HUES64 (cell line): Measurements from ENCODE around the gene NBPF8. TPM values are rescaled to one million over a fixed set of nuclear protein-coding genes. Genes with fewer than 3 reads are reported as not detected.
"Not testable (repeated sequence)": the region's sequence is repeated elsewhere in the genome, so short reads cannot be mapped to it uniquely, and the experiment has no call there.

ENCODE experiments used
- H3K27ac ChIP-seq: 2 replicates; pipeline ENCODE4 v1.7.0; 2013; ENCODE audit warnings: low read depth, low read length, inconsistent platforms
- H3K27me3 ChIP-seq: 2 replicates; pipeline ENCODE4 v1.6.1; 2013; ENCODE audit warnings: mild to moderate bottlenecking, low read length; ENCODE audit not compliant: insufficient read depth
- H3K36me3 ChIP-seq: 2 replicates; pipeline ENCODE4 v1.6.1; 2013; ENCODE audit warnings: mild to moderate bottlenecking, low read length; ENCODE audit not compliant: insufficient read depth
- H3K4me1 ChIP-seq: 2 replicates; pipeline ENCODE4 v1.6.1; 2013; ENCODE audit warnings: mild to moderate bottlenecking, low read length, moderate library complexity; ENCODE audit not compliant: insufficient read depth
- H3K4me3 ChIP-seq: 2 replicates; pipeline ENCODE4 v1.5.1; 2013; ENCODE audit warnings: mild to moderate bottlenecking, low read length, moderate library complexity
- H3K9ac ChIP-seq: 2 replicates; pipeline ENCODE4 v1.6.1; 2013; ENCODE audit warnings: mild to moderate bottlenecking, low read depth, low read length
- H3K9me3 ChIP-seq: 2 replicates; pipeline ENCODE4 v1.6.1; 2013; ENCODE audit warnings: low read depth, low read length; ENCODE audit not compliant: insufficient read depth
- WGBS: fragments of 150-250, 120-280 bp; methylation state at CpG from one replicate; pipeline ENCODE4 v1.1.7; 2013; ENCODE audit warnings: missing lambda C conversion rate; 5-methylcytosine and 5-hydroxymethylcytosine counted together
- polyA plus RNA-seq, 2 experiments: library from polyadenylated mRNA; stranded (reverse); fragments of 50-300 nt; gene quantifications; one replicate each; pipeline ENCODE4 v1.2.3, GENCODE V29; 2013

The NBPF8 gene, protein sequence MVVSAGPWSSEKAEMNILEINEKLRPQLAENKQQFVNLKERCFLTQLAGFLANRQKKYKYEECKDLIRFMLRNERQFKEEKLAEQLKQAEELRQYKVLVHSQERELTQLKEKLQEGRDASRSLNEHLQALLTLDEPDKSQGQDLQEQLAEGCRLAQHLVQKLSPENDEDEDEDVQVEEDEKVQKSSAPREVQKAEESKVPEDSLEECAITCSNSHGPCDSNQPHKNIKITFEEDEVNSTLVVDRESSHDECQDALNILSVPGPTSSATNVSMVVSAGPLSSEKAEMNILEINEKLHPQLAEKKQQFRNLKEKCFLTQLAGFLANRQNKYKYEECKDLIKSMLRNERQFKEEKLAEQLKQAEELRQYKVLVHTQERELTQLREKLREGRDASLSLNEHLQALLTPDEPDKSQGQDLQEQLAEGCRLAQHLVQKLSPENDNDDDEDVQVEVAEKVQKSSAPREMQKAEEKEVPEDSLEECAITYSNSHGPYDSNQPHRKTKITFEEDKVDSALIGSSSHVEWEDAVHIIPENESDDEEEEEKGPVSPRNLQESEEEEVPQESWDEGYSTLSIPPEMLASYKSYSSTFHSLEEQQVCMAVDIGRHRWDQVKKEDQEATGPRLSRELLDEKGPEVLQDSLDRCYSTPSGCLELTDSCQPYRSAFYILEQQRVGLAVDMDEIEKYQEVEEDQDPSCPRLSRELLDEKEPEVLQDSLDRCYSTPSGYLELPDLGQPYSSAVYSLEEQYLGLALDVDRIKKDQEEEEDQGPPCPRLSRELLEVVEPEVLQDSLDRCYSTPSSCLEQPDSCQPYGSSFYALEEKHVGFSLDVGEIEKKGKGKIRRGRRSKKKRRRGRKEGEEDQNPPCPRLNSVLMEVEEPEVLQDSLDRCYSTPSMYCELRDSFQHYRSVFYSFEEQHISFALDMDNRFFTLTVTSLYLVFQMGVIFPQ
- 1.7 TPM for polyA plus RNA-seq (2013, experiment 1 of 2)
- 2.6 TPM for polyA plus RNA-seq (2013, experiment 2 of 2)

GRCh38 chr1:120414911-120415480 lies at the start of gene NBPF8:
Gene NBPF8, plus strand, starts transcription at chr1:120415035. Its CDS starts 21,488 bp downstream, at chr1:120436523.
- not testable (repeated sequence) for H3K9ac ChIP-seq, H3K4me1 ChIP-seq, H3K36me3 ChIP-seq, H3K9me3 ChIP-seq, H3K27ac ChIP-seq
- Histone ChIP-seq H3K27me3 (peaks cover 11% of the 10 kb centered on the region), H3K4me3 (peak within 1 kb of the TSS; percentile 53)
- 1% methylated on average over 26 of the region's 64 CpGs for WGBS

DNA sequence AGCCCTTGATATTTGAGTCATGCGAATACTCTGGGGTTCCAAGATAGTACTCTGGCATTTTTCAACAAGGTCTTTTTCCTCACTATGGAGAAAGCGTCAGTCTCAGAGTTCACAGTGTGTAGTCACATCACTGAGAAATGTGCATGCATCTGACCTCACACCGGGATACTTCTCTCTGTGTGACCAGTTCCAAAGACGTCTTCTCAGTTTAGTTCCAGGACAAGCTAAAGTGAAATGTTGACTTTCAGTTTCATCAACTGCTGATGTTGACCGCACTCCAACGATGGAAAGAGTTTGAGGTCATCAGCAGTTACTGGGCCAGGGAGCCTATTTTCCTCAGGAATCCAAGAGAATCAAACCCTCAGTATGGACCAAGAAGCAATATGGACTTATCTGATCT lies 47.1 kb upstream of the NBPF8 start:
- H3K27me3 ChIP-seq, H3K36me3 ChIP-seq, H3K27ac ChIP-seq, H3K4me3 ChIP-seq, H3K9ac ChIP-seq, H3K4me1 ChIP-seq, H3K9me3 ChIP-seq: not testable (repeated sequence)
- WGBS: 98% methylated on average over 4 of the region's 6 CpGs

DNA sequence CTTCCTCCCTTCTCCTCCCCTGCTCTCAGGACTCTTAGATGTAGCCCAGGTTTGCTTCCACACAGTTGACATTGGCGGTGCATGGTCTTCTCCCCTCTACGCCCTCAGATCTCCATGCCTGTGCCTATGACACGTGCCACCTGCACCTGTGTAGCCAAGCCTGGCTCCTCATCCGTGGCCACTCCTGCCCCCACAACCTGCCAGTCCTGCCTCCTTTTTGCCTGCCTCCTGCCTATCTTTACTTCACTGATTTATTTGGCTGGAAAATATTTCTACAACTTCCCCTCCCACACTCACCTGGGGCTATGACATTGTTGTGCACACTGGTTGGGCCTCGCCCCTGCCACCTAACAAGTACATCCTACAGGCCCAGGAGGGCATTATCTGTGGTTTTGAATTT lies 28.2 kb upstream of the NBPF8 start:
- not testable (repeated sequence) for H3K27ac ChIP-seq, H3K4me1 ChIP-seq, H3K9ac ChIP-seq, H3K27me3 ChIP-seq, H3K36me3 ChIP-seq, H3K9me3 ChIP-seq, H3K4me3 ChIP-seq
- WGBS: 94% methylated on average over 4 of the region's 5 CpGs

GRCh38 chr1:120388597-120389126 lies 26.2 kb upstream of the NBPF8 start:
- not testable (repeated sequence) for H3K27ac ChIP-seq, H3K36me3 ChIP-seq, H3K27me3 ChIP-seq, H3K9ac ChIP-seq, H3K9me3 ChIP-seq, H3K4me1 ChIP-seq, H3K4me3 ChIP-seq
- WGBS: 30% methylated on average over 2 of the region's 29 CpGs

GRCh38 chr1:120391365-120391764 lies 23.5 kb upstream of the NBPF8 start:
- H3K27ac ChIP-seq, H3K9ac ChIP-seq, H3K9me3 ChIP-seq, H3K27me3 ChIP-seq, H3K4me1 ChIP-seq, H3K4me3 ChIP-seq, H3K36me3 ChIP-seq: not testable (repeated sequence)
- 90% methylated on average over 4 of the region's 4 CpGs for WGBS

DNA sequence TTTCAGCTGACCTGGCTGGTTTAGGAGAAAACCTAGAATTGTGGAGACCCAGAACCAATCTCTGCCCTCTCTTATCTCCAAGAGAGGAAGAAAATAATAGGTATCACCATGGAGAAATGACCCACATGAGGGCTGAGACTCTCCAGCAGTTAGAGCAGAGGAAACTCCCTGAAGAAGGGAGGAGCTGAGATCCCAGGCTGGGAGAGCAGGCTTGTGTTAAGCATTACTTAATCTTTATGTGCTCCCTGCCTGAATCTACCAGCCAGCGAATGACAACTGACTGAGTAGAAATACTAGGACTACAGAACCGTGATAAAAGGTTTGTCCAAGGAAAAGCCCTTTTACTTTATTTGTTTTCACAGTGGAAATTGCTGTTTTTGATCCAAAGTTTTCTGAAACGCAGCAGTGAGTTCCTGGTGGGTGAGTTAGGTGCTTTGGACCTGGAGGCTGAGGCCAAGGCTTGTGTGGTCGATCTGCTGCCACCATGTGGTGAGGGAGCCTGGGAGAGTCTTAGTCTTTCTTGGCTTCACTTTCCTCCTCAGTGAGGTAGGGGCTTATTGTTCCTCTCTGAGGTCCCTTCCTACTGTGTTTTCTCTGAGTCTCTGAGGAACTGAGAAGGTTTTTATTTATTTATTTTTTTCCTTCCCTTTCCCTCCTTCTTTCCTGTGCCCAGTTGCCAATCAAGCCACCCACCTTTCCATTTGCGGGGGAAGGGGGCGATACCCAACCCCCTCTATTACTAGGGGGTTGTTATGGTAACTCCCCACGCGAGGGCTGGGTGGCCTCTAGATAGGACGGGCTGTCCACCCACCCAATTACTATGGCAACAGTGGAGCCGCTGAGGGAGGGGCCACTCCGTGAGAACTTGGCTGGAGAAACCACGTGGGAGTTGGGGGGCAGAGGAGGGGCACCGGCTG lies 21.3 kb upstream of the NBPF8 start:
- not testable (repeated sequence) for H3K4me1 ChIP-seq, H3K4me3 ChIP-seq, H3K36me3 ChIP-seq, H3K27ac ChIP-seq, H3K9me3 ChIP-seq, H3K9ac ChIP-seq, H3K27me3 ChIP-seq
- WGBS: 34% methylated on average over 2 of the region's 13 CpGs

- H3K9me3 ChIP-seq, H3K4me3 ChIP-seq, H3K27me3 ChIP-seq, H3K4me1 ChIP-seq, H3K36me3 ChIP-seq, H3K27ac ChIP-seq, H3K9ac ChIP-seq: not testable (repeated sequence)
- no CpG with 5 or more reads among the region's 1 CpG for WGBS
Measured at GRCh38 chr1:120405348-120405747, 9.5 kb upstream of the NBPF8 start.

- H3K9ac ChIP-seq, H3K9me3 ChIP-seq, H3K27ac ChIP-seq, H3K4me1 ChIP-seq, H3K36me3 ChIP-seq: not testable (repeated sequence)
- Histone ChIP-seq H3K27me3 (peaks cover 12% of the 10 kb centered on the region), H3K4me3 (peak overlapping the region; percentile 53)
- WGBS: no CpG with 5 or more reads among the region's 16 CpGs
Measured at GRCh38 chr1:120414451-120414850, 384 bp upstream of the NBPF8 start.

- H3K27me3 ChIP-seq: peaks cover 13% of the 10 kb centered on the region
- WGBS: 1% methylated on average over 17 of the region's 23 CpGs
- H3K36me3 ChIP-seq, H3K4me1 ChIP-seq, H3K9me3 ChIP-seq, H3K9ac ChIP-seq, H3K27ac ChIP-seq: not testable (repeated sequence)
- peak overlapping the region; percentile 53 for H3K4me3 ChIP-seq
Measured at GRCh38 chr1:120415492-120415961, 692 bp downstream of the NBPF8 start.

DNA sequence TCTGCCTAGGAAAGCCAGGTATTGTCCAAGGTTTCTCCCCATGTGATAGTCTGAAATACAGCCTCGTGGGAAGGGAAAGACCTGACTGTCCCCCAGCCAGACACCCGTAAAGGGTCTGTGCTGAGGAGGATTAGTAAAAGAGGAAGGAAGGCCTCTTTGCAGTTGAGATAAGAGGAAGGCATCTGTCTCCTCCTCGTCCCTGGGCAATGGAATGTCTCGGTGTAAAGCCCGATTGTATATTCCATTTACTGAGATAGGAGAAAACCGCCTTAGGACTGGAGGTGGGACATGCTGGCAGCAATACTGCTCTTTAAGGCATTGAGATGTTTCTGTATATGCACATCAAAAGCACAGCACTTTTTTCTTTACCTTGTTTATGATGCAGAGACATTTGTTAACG lies 10.2 kb downstream of the NBPF8 start:
- not testable (repeated sequence) for H3K36me3 ChIP-seq, H3K9me3 ChIP-seq, H3K27ac ChIP-seq, H3K4me1 ChIP-seq, H3K9ac ChIP-seq, H3K4me3 ChIP-seq
- peaks cover 42% of the 10 kb centered on the region for H3K27me3 ChIP-seq
- 8% methylated on average over 4 of the region's 7 CpGs for WGBS
